ENCODE measurements around the gene EIF4EBP3. TPM values are rescaled to one million over a fixed set of nuclear protein-coding genes. Genes with fewer than 3 reads are reported as not detected.

Gene EIF4EBP3
- total and polyA plus RNA-seq, 9 of the 15 experiments (the other 6 are each of a cell fraction or from before 2014, with no cell fraction given) = 1.3 to 7.5 (median 3.8) TPM

GRCh38 chr5:140564196-140565023 is 16.9 kb downstream of the EIF4EBP3 start, which contains the start of the genes APBB3 and SLC35A4 (continued):
- no peak for TF ChIP-seq ZMIZ1 (IDR thresholded peaks at IDR 0.05; ENCODE audit: low read depth in 2 of 2, low read length in 2 of 2)
- no peak for TF ChIP-seq ARID3B (CRISPR knock-in tag; IDR thresholded peaks at IDR 0.05; ENCODE audit: borderline replicate concordance)
- TF ChIP-seq CBX3 (IDR thresholded peaks at IDR 0.05; ENCODE audit: borderline replicate concordance in 1 of 2, low read length in 2 of 2) = peak in 1 of 2 experiments; percentile 93; a peak in 2 of 3 replicates
- TF ChIP-seq KLF6 (CRISPR knock-in tag; IDR thresholded peaks at IDR 0.05; ENCODE audit: borderline replicate concordance) = no peak
- no peak for TF ChIP-seq TSC22D4 (tag; IDR thresholded peaks at IDR 0.05)
- TF ChIP-seq ARNT (IDR thresholded peaks at IDR 0.05) = 0 out of 4 replicates have a peak, but pooled peaks of 1 of the 2 experiments have one; percentile 49
- TF ChIP-seq SMC3 (conservative IDR thresholded peaks at IDR 0.05; ENCODE audit: insufficient read depth, low read depth, low read length) = 0 out of 2 replicates have a peak, but pooled peaks have one; percentile 17
- TF ChIP-seq ZNF408 (CRISPR knock-in tag; IDR thresholded peaks at IDR 0.05; ENCODE audit: low read depth) = no peak
- no peak for TF ChIP-seq SREBF2 (CRISPR knock-in tag; IDR thresholded peaks at IDR 0.05)
- TF ChIP-seq DNMT1 (IDR thresholded peaks at IDR 0.05) = no peak
- TF ChIP-seq NEUROD1 (IDR thresholded peaks at IDR 0.05; ENCODE audit: borderline replicate concordance, low read depth, low read length, partially characterized antibody) = peak; percentile 28
- TF ChIP-seq SRSF3 (IDR thresholded peaks at IDR 0.05; ENCODE audit: insufficient read depth, low read length) = no peak
- peak; percentile 39; the same call in 1 of the 2 replicates for TF ChIP-seq FOXP4 (CRISPR knock-in tag; IDR thresholded peaks at IDR 0.05; ENCODE audit: borderline replicate concordance)
- TF ChIP-seq TCF3 (CRISPR knock-in tag; IDR thresholded peaks at IDR 0.05) = peak; percentile 38; the same call in 1 of the 2 replicates
- TF ChIP-seq CREB3L1 (IDR thresholded peaks at IDR 0.05; ENCODE audit: borderline replicate concordance, low read depth) = peak; percentile 83
- TF ChIP-seq C11orf30 (IDR thresholded peaks at IDR 0.05; ENCODE audit: low read depth) = peak; percentile 97
- no peak for TF ChIP-seq SMARCE1 (IDR thresholded peaks at IDR 0.05)
